Trophoblast cell (in vitro differentiated cells and primary cell): Measurements from ENCODE around the gene PGAP6.
"Not testable (repeated sequence)": the region's sequence is repeated elsewhere in the genome, so short reads cannot be mapped to it uniquely, and the experiment has no call there.

Experiments
- DNase-seq, 2 donors: peaks; one replicate each; pipeline ENCODE4 v3.0.0-alpha.2; 2016
- H2AFZ ChIP-seq: 2 replicates; pipeline ENCODE4 v1.6.1; 2013; ENCODE audit warnings: low read length, moderate library complexity, mild to moderate bottlenecking; ENCODE audit not compliant: insufficient read depth, poor library complexity
- H2AK5ac ChIP-seq: 2 replicates; pipeline ENCODE4 v1.6.1; 2013; ENCODE audit warnings: mild to moderate bottlenecking, low read length
- H2BK120ac ChIP-seq: 2 replicates; pipeline ENCODE4 v1.6.1; 2013; ENCODE audit warnings: low read length, mild to moderate bottlenecking, moderate library complexity; ENCODE audit not compliant: insufficient read depth, poor library complexity
- H2BK12ac ChIP-seq: 2 replicates; pipeline ENCODE4 v1.6.1; 2013; ENCODE audit warnings: mild to moderate bottlenecking, low read length, moderate library complexity
- H2BK5ac ChIP-seq: 2 replicates; pipeline ENCODE4 v1.6.1; 2013; ENCODE audit warnings: low read length, low read depth, moderate library complexity, mild to moderate bottlenecking; ENCODE audit not compliant: poor library complexity
- H3K14ac ChIP-seq: 2 replicates; pipeline ENCODE4 v1.6.1; 2013; ENCODE audit warnings: mild to moderate bottlenecking, low read length
- H3K18ac ChIP-seq: 2 replicates; pipeline ENCODE4 v1.6.1; 2013; ENCODE audit warnings: mild to moderate bottlenecking, low read length
- H3K23ac ChIP-seq: 2 replicates; pipeline ENCODE4 v1.6.1; 2013; ENCODE audit warnings: low read length
- H3K27ac ChIP-seq: 2 replicates; pipeline ENCODE4 v1.5.1; 2013; ENCODE audit warnings: low read depth, mild to moderate bottlenecking, inconsistent platforms, low read length, moderate library complexity
- H3K27me3 ChIP-seq: 2 replicates; pipeline ENCODE4 v1.6.1; 2013; ENCODE audit warnings: inconsistent platforms, mild to moderate bottlenecking, low read length, moderate library complexity; ENCODE audit not compliant: insufficient read depth
- H3K36me3 ChIP-seq, 2 experiments: 1 replicate in 1 of 2; 2 replicates in 1 of 2; pipeline ENCODE4 v1.6.1; 2013; ENCODE audit warnings: low read length in 2 of 2, mild to moderate bottlenecking in 2 of 2, moderate library complexity in 1 of 2; ENCODE audit not compliant: insufficient read depth in 2 of 2, control insufficient read depth in 1 of 2
- H3K4ac ChIP-seq: 2 replicates; pipeline ENCODE4 v1.6.1; 2013; ENCODE audit warnings: low read depth, mild to moderate bottlenecking, low read length, moderate library complexity
- H3K4me1 ChIP-seq, 2 experiments: 1 replicate in 1 of 2; 2 replicates in 1 of 2; pipeline ENCODE4 v1.6.1; 2013; ENCODE audit warnings: low read length in 2 of 2, mild to moderate bottlenecking in 2 of 2, moderate library complexity in 1 of 2; ENCODE audit not compliant: insufficient read depth in 2 of 2, control insufficient read depth in 1 of 2
- H3K4me2 ChIP-seq: 2 replicates; pipeline ENCODE4 v1.6.1; 2013; ENCODE audit warnings: inconsistent platforms, mild to moderate bottlenecking, low read length, moderate library complexity
- H3K4me3 ChIP-seq: 2 replicates; pipeline ENCODE4 v1.5.1; 2013; ENCODE audit warnings: mild to moderate bottlenecking, low read depth, low read length, inconsistent platforms
- H3K79me1 ChIP-seq: one replicate; pipeline ENCODE4 v1.6.1; 2013; ENCODE audit warnings: low read length
- H3K79me2 ChIP-seq: 2 replicates; pipeline ENCODE4 v1.6.1; 2013; ENCODE audit warnings: low read length, mild to moderate bottlenecking; ENCODE audit not compliant: control insufficient read depth, insufficient read depth, poor library complexity
- H3K9ac ChIP-seq: 2 replicates; pipeline ENCODE4 v1.6.1; 2013; ENCODE audit warnings: mild to moderate bottlenecking, low read length
- H3K9me3 ChIP-seq: 2 replicates; pipeline ENCODE4 v1.6.1; 2013; ENCODE audit warnings: low read depth, mild to moderate bottlenecking, control low read depth, inconsistent platforms, low read length; ENCODE audit not compliant: insufficient read depth
- H4K12ac ChIP-seq: 2 replicates; pipeline ENCODE4 v1.6.1; 2013; ENCODE audit warnings: low read depth, mild to moderate bottlenecking, low read length, moderate library complexity
- H4K8ac ChIP-seq: 2 replicates; pipeline ENCODE4 v1.6.1; 2013; ENCODE audit warnings: low read depth, mild to moderate bottlenecking, low read length, moderate library complexity
- H4K91ac ChIP-seq: one replicate; pipeline ENCODE4 v1.6.1; 2013; ENCODE audit warnings: low read depth, mild to moderate bottlenecking, low read length, moderate library complexity
- WGBS: extraction: QIAGEN DNeasy Blood & Tissue Kit; methylation state at CpG from one replicate; pipeline ENCODE4 v1.1.7; 2013; ENCODE audit warnings: missing lambda C conversion rate; ENCODE audit not compliant: insufficient read length, insufficient coverage; ENCODE audit errors: extremely low coverage; 5-methylcytosine and 5-hydroxymethylcytosine counted together

PGAP6 gene

DNA sequence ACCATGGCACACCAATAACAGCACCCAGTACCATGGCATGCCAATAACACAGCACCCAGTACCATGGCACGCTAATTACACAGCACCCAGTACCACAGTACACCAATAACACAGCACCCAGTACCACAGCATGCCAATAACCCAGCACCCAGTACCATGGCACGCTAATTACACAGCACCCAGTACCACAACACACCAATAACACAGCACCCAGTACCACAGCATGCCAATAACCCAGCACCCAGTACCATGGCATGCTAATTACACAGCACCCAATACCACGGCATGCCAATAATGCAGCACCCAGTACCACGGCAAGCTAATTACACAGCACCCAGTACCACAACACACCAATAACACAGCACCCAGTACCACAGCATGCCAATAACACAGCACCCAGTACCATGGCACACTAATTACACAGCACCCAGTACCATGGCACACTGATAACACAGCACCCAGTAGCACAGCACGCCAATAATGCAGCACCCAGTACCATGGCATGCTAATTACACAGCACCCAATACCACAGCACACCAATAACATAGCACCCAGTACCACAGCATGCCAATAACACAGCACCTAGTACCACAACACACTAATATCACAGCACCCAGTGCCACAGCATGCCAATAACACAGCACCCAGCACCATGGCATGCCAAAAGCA, 47.5 kb downstream of the PGAP6 start:
- H3K4ac ChIP-seq: peak overlapping the region; percentile 11
- no CpG with 5 or more reads among the region's 5 CpGs for WGBS
- not testable (repeated sequence) for H3K9ac ChIP-seq, H3K36me3 ChIP-seq, H4K12ac ChIP-seq, DNase-seq, H3K9me3 ChIP-seq, H2BK5ac ChIP-seq, H3K23ac ChIP-seq, H2AFZ ChIP-seq, H3K27ac ChIP-seq, H2AK5ac ChIP-seq, H3K27me3 ChIP-seq, H4K8ac ChIP-seq, H3K4me2 ChIP-seq, H2BK120ac ChIP-seq, H2BK12ac ChIP-seq, H3K79me2 ChIP-seq, H4K91ac ChIP-seq, H3K14ac ChIP-seq, H3K79me1 ChIP-seq
- H3K18ac ChIP-seq: peak overlapping the region; percentile 1
- peak overlapping the region; percentile 3 for H3K4me3 ChIP-seq
- peaks cover 12 to 21% of the 10 kb centered on the region in 2 experiments for H3K4me1 ChIP-seq

- no peak overlapping the region for H2AFZ ChIP-seq
- H3K18ac ChIP-seq: peak overlapping the region; percentile 16
- no peak overlapping the region for H2BK120ac ChIP-seq
- no peak overlapping the region for H2AK5ac ChIP-seq
- H4K12ac ChIP-seq: no peak overlapping the region
- H3K9me3 ChIP-seq: peaks cover 3% of the 10 kb centered on the region
- no peaks in the 10 kb centered on the region for H3K36me3 ChIP-seq
- no CpG with 5 or more reads among the region's 6 CpGs for WGBS
- no peaks in the 10 kb centered on the region for H3K27me3 ChIP-seq
- peaks cover 12 to 21% of the 10 kb centered on the region in 2 experiments for H3K4me1 ChIP-seq
- H3K79me2 ChIP-seq: peaks cover 2% of the 10 kb centered on the region
- no peak overlapping the region for H3K4me3 ChIP-seq
- no peak overlapping the region for H3K14ac ChIP-seq
- DNase-seq: peak; percentile 58 to 95
- H2BK12ac ChIP-seq: no peak overlapping the region
- H3K9ac ChIP-seq: no peak overlapping the region
- no peak overlapping the region for H4K91ac ChIP-seq
- no peak overlapping the region for H3K23ac ChIP-seq
- H3K79me1 ChIP-seq: no peaks in the 10 kb centered on the region
- H2BK5ac ChIP-seq: no peak overlapping the region
- H3K4me2 ChIP-seq: no peak overlapping the region
- no peak overlapping the region for H4K8ac ChIP-seq
- no peak overlapping the region for H3K27ac ChIP-seq
- no peak overlapping the region for H3K4ac ChIP-seq
These were observed 48.2 kb downstream of the PGAP6 start for GRCh38 chr16:333406-334094.

DNA sequence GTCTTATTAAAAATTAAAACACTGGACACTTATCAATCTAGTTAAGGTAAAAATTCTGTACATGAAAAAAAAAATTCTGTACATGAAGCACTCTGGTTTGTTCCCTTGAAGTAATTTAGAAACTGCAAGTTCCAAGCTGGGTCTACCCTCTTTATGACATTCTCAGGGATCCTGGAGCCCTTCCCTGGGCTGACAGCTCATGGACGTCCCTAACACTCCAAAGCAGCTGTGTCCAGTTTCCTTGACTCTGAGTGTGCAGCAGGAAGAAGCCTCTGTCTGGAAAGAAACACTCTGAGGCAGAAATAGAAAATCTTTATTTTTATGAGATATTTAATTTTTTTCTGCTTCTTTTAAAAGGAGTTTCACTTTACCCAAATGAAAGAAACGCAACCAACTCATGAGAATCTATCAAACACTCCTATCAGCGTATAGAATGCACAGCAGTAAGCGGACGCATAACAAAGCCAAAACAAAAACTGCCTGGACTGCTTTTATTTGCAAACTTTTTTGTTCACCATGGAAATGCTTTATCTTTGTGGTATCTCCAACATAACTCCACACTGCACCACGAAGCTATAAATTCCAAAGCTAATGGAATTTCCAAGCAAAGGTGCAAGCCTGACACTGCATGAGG, 50.5 kb downstream of the PGAP6 start:
- WGBS: no CpG with 5 or more reads among the region's 6 CpGs
- H3K4me2 ChIP-seq: not testable (repeated sequence)

GRCh38 chr16:330741-331140, 51.0 kb downstream of the PGAP6 start:
- Histone ChIP-seq H3K4me2 (no peak overlapping the region), H3K9me3 (peaks cover 3% of the 10 kb centered on the region), H3K36me3 (no peaks in the 10 kb centered on the region), H3K9ac (no peak overlapping the region), H4K12ac (no peak overlapping the region), H3K27ac (no peak overlapping the region), H3K4me3 (no peak overlapping the region), H3K18ac (no peak overlapping the region), H2BK12ac (no peak overlapping the region), H2BK5ac (no peak overlapping the region), H3K23ac (no peak overlapping the region), H4K91ac (no peak overlapping the region), H2BK120ac (no peak overlapping the region), H4K8ac (no peak overlapping the region), H3K4me1 (peaks cover 12 to 21% of the 10 kb centered on the region in 2 experiments), H2AK5ac (no peak overlapping the region), H3K79me1 (no peaks in the 10 kb centered on the region), H3K79me2 (peaks cover 2% of the 10 kb centered on the region), H2AFZ (no peak overlapping the region), H3K27me3 (no peaks in the 10 kb centered on the region), H3K14ac (no peak overlapping the region), H3K4ac (no peak overlapping the region)
- no CpG with 5 or more reads among the region's 2 CpGs for WGBS
- DNase-seq: peak; percentile 88 to 90

More for the DNA sequence above, 50.5 kb downstream of the PGAP6 start:
- not testable (repeated sequence) for H2BK12ac ChIP-seq, H3K27me3 ChIP-seq, H4K12ac ChIP-seq, H3K36me3 ChIP-seq, H3K79me2 ChIP-seq, H3K18ac ChIP-seq, H3K79me1 ChIP-seq, H3K27ac ChIP-seq, H2BK120ac ChIP-seq, H3K4ac ChIP-seq, H3K14ac ChIP-seq, H4K8ac ChIP-seq, H2BK5ac ChIP-seq, H3K9me3 ChIP-seq, H3K4me3 ChIP-seq, H2AK5ac ChIP-seq, H3K9ac ChIP-seq, H2AFZ ChIP-seq, H4K91ac ChIP-seq, H3K23ac ChIP-seq
- peaks cover 12 to 21% of the 10 kb centered on the region in 2 experiments for H3K4me1 ChIP-seq
- peak; percentile 59 to 92 for DNase-seq
